Fibroblast of mammary gland (primary cell): ENCODE results near the gene BMAL1.
A peak's percentile ranks its signal among the peaks of the same experiment; 100 is the strongest.

Experiments used
- DNase-seq: peaks from one replicate; pipeline ENCODE4 v3.0.0-alpha.2; 2010; ENCODE audit warnings: low read depth
- H3K4me3 ChIP-seq: 2 replicates; pipeline ENCODE4 v1.5.1; 2011; ENCODE audit warnings: low read depth, mild to moderate bottlenecking, low read length, moderate library complexity; ENCODE audit not compliant: control insufficient read depth
- TF ChIP-seq, protein P1 (sequence below): conservative IDR thresholded peaks from 2 replicates; pipeline ENCODE4 v1.5.1; 2011; ENCODE audit warnings: low read depth, low read length, inconsistent platforms; ENCODE audit not compliant: control insufficient read depth, insufficient read depth

BMAL1 gene

DNA sequence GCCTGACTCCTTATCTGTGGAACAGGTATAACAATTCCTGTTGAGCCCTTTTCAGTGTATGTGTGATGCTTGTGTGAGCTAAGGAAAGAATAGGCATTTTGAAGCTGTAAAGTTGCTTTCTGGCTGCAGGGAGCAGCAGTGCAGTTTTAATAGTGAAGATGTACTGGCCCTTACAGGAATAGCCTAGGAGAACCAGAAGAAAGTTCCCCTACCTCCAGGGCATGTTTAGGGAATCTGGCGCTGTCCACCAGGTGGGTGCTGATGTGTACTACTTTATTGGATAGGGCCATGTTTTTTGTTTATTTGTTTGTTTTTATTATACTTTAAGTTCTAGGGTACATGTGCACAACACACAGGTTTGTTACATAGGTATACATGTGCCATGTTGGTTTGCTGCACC lies 11.5 kb downstream of the BMAL1 start:
- TF ChIP-seq, protein P1, sequence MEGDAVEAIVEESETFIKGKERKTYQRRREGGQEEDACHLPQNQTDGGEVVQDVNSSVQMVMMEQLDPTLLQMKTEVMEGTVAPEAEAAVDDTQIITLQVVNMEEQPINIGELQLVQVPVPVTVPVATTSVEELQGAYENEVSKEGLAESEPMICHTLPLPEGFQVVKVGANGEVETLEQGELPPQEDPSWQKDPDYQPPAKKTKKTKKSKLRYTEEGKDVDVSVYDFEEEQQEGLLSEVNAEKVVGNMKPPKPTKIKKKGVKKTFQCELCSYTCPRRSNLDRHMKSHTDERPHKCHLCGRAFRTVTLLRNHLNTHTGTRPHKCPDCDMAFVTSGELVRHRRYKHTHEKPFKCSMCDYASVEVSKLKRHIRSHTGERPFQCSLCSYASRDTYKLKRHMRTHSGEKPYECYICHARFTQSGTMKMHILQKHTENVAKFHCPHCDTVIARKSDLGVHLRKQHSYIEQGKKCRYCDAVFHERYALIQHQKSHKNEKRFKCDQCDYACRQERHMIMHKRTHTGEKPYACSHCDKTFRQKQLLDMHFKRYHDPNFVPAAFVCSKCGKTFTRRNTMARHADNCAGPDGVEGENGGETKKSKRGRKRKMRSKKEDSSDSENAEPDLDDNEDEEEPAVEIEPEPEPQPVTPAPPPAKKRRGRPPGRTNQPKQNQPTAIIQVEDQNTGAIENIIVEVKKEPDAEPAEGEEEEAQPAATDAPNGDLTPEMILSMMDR, result no peak
- H3K4me3 ChIP-seq, result no peak overlapping the region
- peak; percentile 37 for DNase-seq

DNA sequence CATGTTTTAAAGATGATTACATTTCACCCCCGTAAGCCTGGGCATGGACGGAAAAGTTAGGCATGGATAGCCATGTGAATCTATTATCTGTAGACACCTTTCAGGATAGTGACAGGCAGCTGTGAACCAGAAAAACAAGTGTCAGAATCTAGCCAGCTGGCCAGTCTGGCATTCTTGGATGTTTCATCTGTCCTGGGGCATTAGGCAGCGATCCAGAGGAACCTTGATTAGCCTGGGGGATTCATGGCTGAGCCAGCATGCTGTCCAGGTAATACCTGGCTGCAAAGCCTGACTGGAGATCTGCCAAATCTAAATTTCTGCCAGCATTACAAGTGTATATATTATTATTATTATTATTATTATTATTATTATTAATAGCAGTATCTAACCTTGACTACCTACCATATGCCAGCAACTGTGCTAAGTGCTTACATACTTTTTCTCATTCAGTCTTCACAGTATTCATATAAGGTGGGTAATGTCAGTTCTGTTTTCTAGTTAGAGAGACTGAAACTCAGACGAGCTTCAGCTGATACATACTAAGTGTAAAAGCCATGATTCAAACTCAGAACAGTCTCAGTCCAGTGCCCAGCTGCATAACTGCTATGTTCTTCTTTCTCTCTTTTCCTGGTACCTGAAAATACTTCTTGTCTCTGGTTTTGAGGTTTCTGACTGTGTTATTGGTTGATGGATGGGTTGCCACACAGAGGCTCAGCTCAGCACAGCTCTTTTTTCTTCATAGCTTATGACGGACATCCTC lies 12.8 kb downstream of the BMAL1 start:
- no peak overlapping the region for H3K4me3 ChIP-seq
- no peak for DNase-seq
- TF ChIP-seq, protein P1, result no peak

DNA sequence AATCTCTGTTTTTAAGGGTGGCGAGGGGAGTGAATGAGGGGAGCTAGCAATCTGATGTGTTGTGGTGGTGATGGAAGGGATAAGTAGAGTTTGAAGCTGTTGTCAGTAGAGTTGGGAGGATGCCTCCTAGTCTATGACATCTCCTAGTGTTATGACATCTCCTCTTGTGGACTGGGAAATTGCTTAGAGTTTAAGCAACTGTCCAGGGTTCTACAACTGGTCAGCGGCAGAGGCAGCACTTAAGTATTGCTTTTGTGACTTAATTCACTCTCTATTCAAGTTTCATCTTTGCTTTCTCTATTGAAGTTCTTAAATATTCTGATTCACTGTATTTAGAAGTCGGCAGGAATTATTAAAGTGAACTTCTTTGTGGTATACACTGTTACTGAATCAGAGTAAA lies 13.8 kb downstream of the BMAL1 start:
- TF ChIP-seq, protein P1, result no peak
- no peak overlapping the region for H3K4me3 ChIP-seq
- DNase-seq, result no peak

DNA sequence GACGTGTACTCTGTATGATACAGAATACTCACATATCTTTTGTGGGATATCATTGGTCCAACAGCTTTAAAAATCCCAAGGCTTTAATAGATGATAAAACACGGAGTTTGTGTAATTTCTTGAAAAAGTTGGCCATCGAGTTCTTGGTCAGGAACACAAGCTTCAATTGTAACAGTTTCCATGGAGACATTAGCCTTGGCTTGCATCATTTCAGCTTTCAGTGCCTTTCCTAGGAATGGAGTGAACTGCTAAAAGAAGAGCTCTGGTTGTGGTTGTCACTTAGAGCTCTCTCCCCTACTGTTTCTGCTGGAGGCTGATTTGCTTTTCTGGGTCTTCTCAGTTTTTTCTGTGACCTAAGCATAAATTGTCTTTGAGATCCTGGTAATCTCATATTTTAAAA lies 14.2 kb downstream of the BMAL1 start:
- no peak overlapping the region for H3K4me3 ChIP-seq
- TF ChIP-seq, protein P1, result no peak
- DNase-seq, result no peak

DNA sequence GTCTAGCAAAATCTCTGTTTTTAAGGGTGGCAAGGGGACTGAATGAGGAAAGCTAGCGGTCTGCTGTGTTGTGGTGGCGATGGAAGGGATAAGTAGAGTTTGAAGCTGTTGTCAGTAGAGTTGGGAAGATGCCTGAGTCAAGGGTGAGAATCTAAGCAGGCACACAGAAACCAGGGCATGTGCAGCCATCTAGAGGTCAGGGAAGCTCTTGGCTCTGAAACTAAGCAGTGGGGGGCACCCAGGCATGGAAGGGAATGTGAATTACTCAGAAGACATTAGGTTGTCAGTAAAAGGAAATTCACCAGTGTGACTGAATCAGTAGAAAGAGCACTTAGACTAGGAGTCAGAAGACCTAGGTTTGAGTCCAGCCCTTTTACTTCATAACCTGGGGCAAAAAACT lies 15.4 kb downstream of the BMAL1 start:
- TF ChIP-seq, protein P1, result no peak
- DNase-seq, result no peak

DNA sequence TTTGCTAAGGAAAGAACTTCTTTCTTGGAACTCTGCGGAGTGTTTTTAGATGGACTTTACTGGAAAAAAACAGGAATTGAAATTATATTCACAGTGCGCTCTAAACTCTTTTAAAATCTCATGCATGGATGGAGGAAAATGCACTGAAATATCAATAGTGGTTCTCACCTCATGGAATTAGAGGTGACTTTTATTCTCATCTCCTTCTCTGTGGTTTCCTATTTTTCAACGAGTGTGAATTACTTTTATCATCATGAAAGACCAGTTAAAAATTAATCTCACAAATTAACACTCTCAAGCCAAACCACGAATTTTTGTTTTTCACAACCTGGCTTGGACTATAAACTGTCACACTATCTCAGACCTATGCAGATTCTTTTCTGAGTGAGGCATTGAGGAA lies 16.6 kb downstream of the BMAL1 start:
- TF ChIP-seq, protein P1, result no peak
- no peak for DNase-seq
- H3K4me3 ChIP-seq, result no peak overlapping the region

More for the DNA sequence above, 15.4 kb downstream of the BMAL1 start:
- no peak overlapping the region for H3K4me3 ChIP-seq
